ENCODE measurements around the gene FLVCR2. TPM values are rescaled to one million over a fixed set of nuclear protein-coding genes. Genes with fewer than 3 reads are reported as not detected.

FLVCR2 gene
- total and polyA plus RNA-seq, 2 donors (not counting 1 experiment from before 2014, with no cell fraction given), result 0.31 to 1.6 TPM

- Mint-ChIP-seq H3K27me3 (peaks cover 6% of the 10 kb centered on the region), H3K9me3 (ENCODE audit: insufficient read depth) (no peaks in the 10 kb centered on the region), H3K4me3 (no peak overlapping the region), H3K4me1 (no peaks in the 10 kb centered on the region), H3K27ac (no peak overlapping the region)
- no peak overlapping the region for H3K4me2 ChIP-seq (replicated peaks; ENCODE audit: low read depth, low read length, poor library complexity, severe bottlenecking)
- POLR2A ChIA-PET, result no interaction called here
- no peaks in the 10 kb centered on the region for H3K4me1 ChIP-seq (ENCODE audit: control insufficient read depth in 2 of 2, insufficient read depth in 2 of 2, low read length in 2 of 2)
- H2AFZ ChIP-seq (ENCODE audit: insufficient read depth, low read depth, low read length, poor library complexity, severe bottlenecking), result no peak overlapping the region
- H3K27ac ChIP-seq (ENCODE audit: low read length in 2 of 2), result no peak overlapping the region
- ATAC-seq (ENCODE audit: low read depth) (no peak), DNase-seq (no peak)
- peaks cover 0 to 10% (median 9%) of the 10 kb centered on the region in 3 donors for H3K9me3 ChIP-seq (ENCODE audit: control extremely low read depth in 1 of 3, control insufficient read depth in 2 of 3, insufficient read depth in 1 of 3, low read length in 2 of 3)
- H3K36me3 ChIP-seq (replicated peaks in 1 of 2; ENCODE audit: control extremely low read depth in 1 of 2, control insufficient read depth in 1 of 2, extremely low read depth in 1 of 2, insufficient read depth in 2 of 2, low read length in 1 of 2), result no peaks in the 10 kb centered on the region
- no peaks in the 10 kb centered on the region for H4K20me1 ChIP-seq (ENCODE audit: control insufficient read depth, insufficient read depth, low read length, poor library complexity, severe bottlenecking)
- CTCF ChIA-PET, result interaction anchor here (0.6 to 1.6 kb wide), 4 partner anchors 28 to 1892 kb away, joined by 3 to 5 read pairs (median 4); no protein-coding TSS in a partner anchor
- H3K27me3 ChIP-seq (replicated peaks in 1 of 4; ENCODE audit: control extremely low read depth in 1 of 4, control insufficient read depth in 3 of 4, insufficient read depth in 4 of 4, low read length in 3 of 4), result peaks cover 0 to 10% (median 0%) of the 10 kb centered on the region in 4 experiments
- intact Hi-C loops (cut with micrococcal nuclease), result no loop called here
- H3K79me2 ChIP-seq (ENCODE audit: control insufficient read depth, insufficient read depth, low read length), result no peaks in the 10 kb centered on the region
- H3K9ac ChIP-seq (ENCODE audit: low read length), result no peak overlapping the region
- WGBS (ENCODE audit: insufficient coverage), result 88% methylated on average over 5 of the region's 11 CpGs
- H3K4me3 ChIP-seq (ENCODE audit: control extremely low read depth in 1 of 5, extremely low read depth in 1 of 5, insufficient read depth in 1 of 5, low read depth in 2 of 5, low read length in 4 of 5), result no peak overlapping the region
- TF ChIP-seq, protein P1, sequence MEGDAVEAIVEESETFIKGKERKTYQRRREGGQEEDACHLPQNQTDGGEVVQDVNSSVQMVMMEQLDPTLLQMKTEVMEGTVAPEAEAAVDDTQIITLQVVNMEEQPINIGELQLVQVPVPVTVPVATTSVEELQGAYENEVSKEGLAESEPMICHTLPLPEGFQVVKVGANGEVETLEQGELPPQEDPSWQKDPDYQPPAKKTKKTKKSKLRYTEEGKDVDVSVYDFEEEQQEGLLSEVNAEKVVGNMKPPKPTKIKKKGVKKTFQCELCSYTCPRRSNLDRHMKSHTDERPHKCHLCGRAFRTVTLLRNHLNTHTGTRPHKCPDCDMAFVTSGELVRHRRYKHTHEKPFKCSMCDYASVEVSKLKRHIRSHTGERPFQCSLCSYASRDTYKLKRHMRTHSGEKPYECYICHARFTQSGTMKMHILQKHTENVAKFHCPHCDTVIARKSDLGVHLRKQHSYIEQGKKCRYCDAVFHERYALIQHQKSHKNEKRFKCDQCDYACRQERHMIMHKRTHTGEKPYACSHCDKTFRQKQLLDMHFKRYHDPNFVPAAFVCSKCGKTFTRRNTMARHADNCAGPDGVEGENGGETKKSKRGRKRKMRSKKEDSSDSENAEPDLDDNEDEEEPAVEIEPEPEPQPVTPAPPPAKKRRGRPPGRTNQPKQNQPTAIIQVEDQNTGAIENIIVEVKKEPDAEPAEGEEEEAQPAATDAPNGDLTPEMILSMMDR (IDR thresholded peaks at IDR 0.05), result no peak
Measured at GRCh38 chr14:75604979-75605851, 26.8 kb downstream of the FLVCR2 start.

DNA sequence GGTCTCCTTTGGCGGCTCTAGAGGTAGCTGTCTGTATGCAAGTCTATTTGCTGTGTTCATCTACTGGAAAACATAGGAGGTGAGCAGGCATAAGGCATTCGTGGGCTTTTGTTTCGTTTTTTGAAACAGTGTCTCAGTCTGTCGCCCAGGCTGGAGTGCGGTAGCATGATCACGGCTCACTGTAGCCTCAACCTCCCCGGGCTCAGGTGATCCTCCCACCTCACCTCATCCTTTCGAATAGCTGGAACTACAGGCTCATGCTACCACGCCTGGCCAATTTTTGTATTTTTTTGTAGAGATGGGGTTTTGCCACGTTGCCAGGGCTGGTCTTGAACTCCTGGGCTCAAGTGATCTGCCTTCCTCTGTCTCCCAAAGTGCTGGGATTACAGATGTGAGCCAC lies 27.5 kb downstream of the FLVCR2 start:
- Histone ChIP-seq H3K4me3 (ENCODE audit: control extremely low read depth in 1 of 5, extremely low read depth in 1 of 5, insufficient read depth in 1 of 5, low read depth in 2 of 5, low read length in 4 of 5) (no peak overlapping the region), H3K79me2 (ENCODE audit: control insufficient read depth, insufficient read depth, low read length) (no peaks in the 10 kb centered on the region), H3K36me3 (replicated peaks in 1 of 2; ENCODE audit: control extremely low read depth in 1 of 2, control insufficient read depth in 1 of 2, extremely low read depth in 1 of 2, insufficient read depth in 2 of 2, low read length in 1 of 2) (no peaks in the 10 kb centered on the region), H3K9me3 (ENCODE audit: control extremely low read depth in 1 of 3, control insufficient read depth in 2 of 3, insufficient read depth in 1 of 3, low read length in 2 of 3) (peaks cover 0 to 10% (median 9%) of the 10 kb centered on the region in 3 donors), H2AFZ (ENCODE audit: insufficient read depth, low read depth, low read length, poor library complexity, severe bottlenecking) (no peak overlapping the region), H3K4me1 (ENCODE audit: control insufficient read depth in 2 of 2, insufficient read depth in 2 of 2, low read length in 2 of 2) (no peaks in the 10 kb centered on the region), H4K20me1 (ENCODE audit: control insufficient read depth, insufficient read depth, low read length, poor library complexity, severe bottlenecking) (no peaks in the 10 kb centered on the region), H3K9ac (ENCODE audit: low read length) (no peak overlapping the region), H3K27ac (ENCODE audit: low read length in 2 of 2) (no peak overlapping the region), H3K4me2 (replicated peaks; ENCODE audit: low read depth, low read length, poor library complexity, severe bottlenecking) (no peak overlapping the region), H3K27me3 (replicated peaks in 1 of 4; ENCODE audit: control extremely low read depth in 1 of 4, control insufficient read depth in 3 of 4, insufficient read depth in 4 of 4, low read length in 3 of 4) (peaks cover 0 to 10% (median 0%) of the 10 kb centered on the region in 4 experiments)
- H3K4me1 Mint-ChIP-seq, result no peaks in the 10 kb centered on the region
- POLR2A ChIA-PET, result no interaction called here
- no peak for ATAC-seq (ENCODE audit: low read depth)
- H3K27me3 Mint-ChIP-seq, result peaks cover 6% of the 10 kb centered on the region
- intact Hi-C loops (cut with micrococcal nuclease), result no loop called here
- CTCF ChIA-PET, result interaction anchor here (0.6 to 1.6 kb wide), 3 partner anchors 29 to 1891 kb away, joined by 3 to 5 read pairs (median 4); no protein-coding TSS in a partner anchor
- 89% methylated on average over 7 of the region's 10 CpGs for WGBS (ENCODE audit: insufficient coverage)
- no peak for TF ChIP-seq EZH2 (IDR thresholded peaks at IDR 0.05; ENCODE audit: borderline replicate concordance, insufficient read depth, low read depth, low read length, poor library complexity, severe bottlenecking)
- TF ChIP-seq, protein P1 (IDR thresholded peaks at IDR 0.05), result no peak
- H3K9me3 Mint-ChIP-seq (ENCODE audit: insufficient read depth), result no peaks in the 10 kb centered on the region
- H3K4me3 Mint-ChIP-seq, result no peak overlapping the region
- DNase-seq, result no peak
- H3K27ac Mint-ChIP-seq, result no peak overlapping the region
